Measurements from ENCODE around the gene NLRP4. TPM values are rescaled to one million over a fixed set of nuclear protein-coding genes. Genes with fewer than 3 reads are reported as not detected.

NLRP4 gene
- total and polyA plus RNA-seq, 2 experiments from 2014 or later = not detected

GRCh38 chr19:55907286-55907685 lies 70.9 kb downstream of the NLRP4 start (continued):
- TF ChIP-seq ZNF462 (CRISPR knock-in tag; IDR thresholded peaks at IDR 0.05) = no peak
- no peak for TF ChIP-seq NANOG (IDR thresholded peaks at IDR 0.05; ENCODE audit: borderline replicate concordance)
- no peak for TF ChIP-seq STAT1 (IDR thresholded peaks at IDR 0.05; ENCODE audit: unreplicated experiment)
- TF ChIP-seq ETS1 (IDR thresholded peaks at IDR 0.05) = no peak
- TF ChIP-seq JUNB (IDR thresholded peaks at IDR 0.05; ENCODE audit: unreplicated experiment) = no peak
- TF ChIP-seq ZNF114 (CRISPR knock-in tag; IDR thresholded peaks at IDR 0.05) = no peak
- no peak for TF ChIP-seq EZH2phosphoT487 (IDR thresholded peaks at IDR 0.05; ENCODE audit: unreplicated experiment)
- TF ChIP-seq ZNF331 (CRISPR knock-in tag; IDR thresholded peaks at IDR 0.05; ENCODE audit: low read depth) = no peak

GRCh38 chr19:55907746-55908145 lies 71.4 kb downstream of the NLRP4 start:
- Histone ChIP-seq H3K36me3 (ENCODE audit: insufficient read depth) (peaks cover 6% of the 10 kb centered on the region), H4K20me1 (replicated peaks; ENCODE audit: insufficient read depth) (no peaks in the 10 kb centered on the region), H3K4me2 (no peak overlapping the region), H2AFZ (no peak overlapping the region), H3K4me1 (ENCODE audit: insufficient read depth) (no peaks in the 10 kb centered on the region), H3K27me3 (ENCODE audit: insufficient read depth) (no peaks in the 10 kb centered on the region), H3K27ac (ENCODE audit: low read depth) (no peak overlapping the region), H3K9me2 (ENCODE audit: insufficient read depth) (no peaks in the 10 kb centered on the region), H3K4me3 (no peak overlapping the region), H3F3A (replicated peaks; ENCODE audit: low read depth) (no peaks in the 10 kb centered on the region), H3K79me2 (replicated peaks; ENCODE audit: insufficient read depth) (no peaks in the 10 kb centered on the region)
- TF ChIP-seq EZH2 (IDR thresholded peaks at IDR 0.05; ENCODE audit: low read depth, unreplicated experiment) (no peak), REST (IDR thresholded peaks at IDR 0.05; ENCODE audit: unreplicated experiment) (no peak), ZNF114 (CRISPR knock-in tag; IDR thresholded peaks at IDR 0.05) (no peak), JUNB (IDR thresholded peaks at IDR 0.05; ENCODE audit: unreplicated experiment) (no peak), EZH2phosphoT487 (IDR thresholded peaks at IDR 0.05; ENCODE audit: unreplicated experiment) (no peak), CTCF (conservative IDR thresholded peaks at IDR 0.05; ENCODE audit: low read depth in 2 of 2) (no peak)
- no peak overlapping the region for H3K4me3 Mint-ChIP-seq
- no peak for ATAC-seq
- peaks cover 3% of the 10 kb centered on the region for H3K27me3 Mint-ChIP-seq (ENCODE audit: insufficient read depth, low read depth, poor library complexity)
- H3K4me1 Mint-ChIP-seq = no peaks in the 10 kb centered on the region
- no peak overlapping the region for H3K27ac Mint-ChIP-seq
- H3K36me3 Mint-ChIP-seq (ENCODE audit: low read depth) = peaks cover 40% of the 10 kb centered on the region
- peaks cover 96% of the 10 kb centered on the region for H3K9me3 Mint-ChIP-seq
- DNase-seq (ENCODE audit: low spot score) = no peak

Measured in GM23338 (cell line).